Stimulated activated CD8-positive, alpha-beta memory T cell treated with anti-CD3 and anti-CD28 coated beads, Interleukin-4, amount 100 ng/mL, for 4 hours (primary cell): ENCODE measurements around the gene CYP2A6.
"Not testable (repeated sequence)": the region's sequence is repeated elsewhere in the genome, so short reads cannot be mapped to it uniquely, and the experiment has no call there.

Experiments used
- DNase-seq, 2 donors: peaks; one replicate each; pipeline ENCODE4 v3.0.0-alpha.2; 2020; ENCODE audit warnings: low read depth in 2 of 2, low spot score in 1 of 2

Gene CYP2A6

GRCh38 chr19:40846722-40847121 is 3.5 kb downstream of the CYP2A6 start:
- DNase-seq: not testable (repeated sequence)

- peak; percentile 36 to 67 for DNase-seq
Measured at GRCh38 chr19:40843653-40844052, 6.6 kb downstream of the CYP2A6 start.

GRCh38 chr19:40842997-40843652 is 7.1 kb downstream of the CYP2A6 start:
- DNase-seq: not testable (repeated sequence)

GRCh38 chr19:40842012-40842411 is 8.2 kb downstream of the CYP2A6 start:
- not testable (repeated sequence) for DNase-seq

GRCh38 chr19:40838477-40838876 is 11.8 kb downstream of the CYP2A6 start:
- DNase-seq: not testable (repeated sequence)

- no peak for DNase-seq
Measured at GRCh38 chr19:40836754-40837429, 13.4 kb downstream of the CYP2A6 start.

- DNase-seq: not testable (repeated sequence)
Measured at GRCh38 chr19:40833728-40834533, 16.3 kb downstream of the CYP2A6 start.

- not testable (repeated sequence) for DNase-seq
Measured at GRCh38 chr19:40832431-40832790, 17.8 kb downstream of the CYP2A6 start.

GRCh38 chr19:40831502-40832430 is 18.5 kb downstream of the CYP2A6 start:
- DNase-seq: no peak

- DNase-seq: not testable (repeated sequence)
Measured at GRCh38 chr19:40830741-40831140, 19.5 kb downstream of the CYP2A6 start.

GRCh38 chr19:40829205-40829604 is 21.0 kb downstream of the CYP2A6 start:
- no peak for DNase-seq

- no peak for DNase-seq
Measured at GRCh38 chr19:40827386-40828247, 22.6 kb downstream of the CYP2A6 start.

- DNase-seq: peak in 1 of 2 donors; percentile 40
Measured at GRCh38 chr19:40826699-40827385, 23.4 kb downstream of the CYP2A6 start.

- DNase-seq: not testable (repeated sequence)
Measured at GRCh38 chr19:40826312-40826698, 23.9 kb downstream of the CYP2A6 start.

GRCh38 chr19:40825460-40826095 is 24.7 kb downstream of the CYP2A6 start:
- not testable (repeated sequence) for DNase-seq

- not testable (repeated sequence) for DNase-seq
Measured at GRCh38 chr19:40824916-40825315, 25.3 kb downstream of the CYP2A6 start.

GRCh38 chr19:40822704-40823553 is 27.3 kb downstream of the CYP2A6 start:
- not testable (repeated sequence) for DNase-seq

GRCh38 chr19:40822161-40822560 is 28.1 kb downstream of the CYP2A6 start:
- DNase-seq: no peak
